PC-3 (cell line): ENCODE results near the gene PLAAT1.

Source experiments
- CTCF ChIP-seq: fragments of 300-600 bp; sonication (generic); conservative IDR thresholded peaks from 2 replicates; pipeline ENCODE4 v1.5.1; 2017; ENCODE audit warnings: antibody characterized with exemption, low read depth, mild to moderate bottlenecking, low read length
- EZH2 ChIP-seq: fragments of 300-600 bp; sonication (generic); IDR thresholded peaks from one replicate; pipeline ENCODE4 v1.6.1; 2017; ENCODE audit warnings: antibody characterized with exemption, mild to moderate bottlenecking, low read length; ENCODE audit not compliant: unreplicated experiment
- EZH2phosphoT487 ChIP-seq: fragments of 300-600 bp; sonication (generic); IDR thresholded peaks from 2 replicates; pipeline ENCODE4 v1.6.1; 2018; ENCODE audit warnings: mild to moderate bottlenecking, antibody characterized with exemption, low read length, borderline replicate concordance

GRCh38 chr3:193253986-193254660, 13.1 kb downstream of the PLAAT1 start:
- no peak for TF ChIP-seq CTCF
- no peak for TF ChIP-seq EZH2
- TF ChIP-seq EZH2phosphoT487, result no peak
